ENCODE results near the gene APCDD1L. TPM values are rescaled to one million over a fixed set of nuclear protein-coding genes. Genes with fewer than 3 reads are reported as not detected.

Gene APCDD1L
- total and polyA plus RNA-seq, 2 of the 8 experiments (the other 6 are each of a cell fraction or from before 2014, with no cell fraction given) = 0.83 to 3.1 TPM

- H3K4me3 ChIP-seq (ENCODE audit: extremely low read depth in 1 of 4, insufficient read depth in 2 of 4, low read depth in 3 of 4, low read length in 4 of 4) = no peak overlapping the region
- no peak overlapping the region for H2BK120ac ChIP-seq (replicated peaks; ENCODE audit: low read depth, low read length)
- H2BK12ac ChIP-seq (ENCODE audit: low read depth, low read length) = no peak overlapping the region; the same call in 1 of the 2 replicates
- H3K79me2 ChIP-seq (ENCODE audit: control insufficient read depth in 1 of 2, insufficient read depth in 2 of 2, low read length in 2 of 2) = no peaks in the 10 kb centered on the region
- H4K5ac ChIP-seq (ENCODE audit: insufficient read length, low read depth, low read length) = no peak overlapping the region
- DNase-seq (ENCODE audit: low read depth in 1 of 2, low spot score in 2 of 2) (peak in 1 of 2 experiments; percentile 22), FAIRE-seq (no peak)
- H3K27me3 ChIP-seq (replicated peaks in 1 of 4; ENCODE audit: control insufficient read depth in 3 of 4, extremely low read depth in 1 of 4, insufficient read depth in 3 of 4, low read length in 3 of 4) = no peaks in the 10 kb centered on the region
- no peak overlapping the region for H2BK20ac ChIP-seq (ENCODE audit: low read length)
- H3K14ac ChIP-seq (ENCODE audit: insufficient read length) = no peak overlapping the region
- H3K9me3 ChIP-seq (ENCODE audit: insufficient read depth in 2 of 2, low read depth in 1 of 2, low read length in 1 of 2) = no peaks in the 10 kb centered on the region
- H2AFZ ChIP-seq (ENCODE audit: low read length) = no peak overlapping the region
- no peaks in the 10 kb centered on the region for H4K20me1 ChIP-seq (replicated peaks in 1 of 2; ENCODE audit: control insufficient read depth in 1 of 2, insufficient read depth in 2 of 2, low read length in 2 of 2)
- H3K56ac ChIP-seq (replicated peaks; ENCODE audit: insufficient read length, low read depth, low read length) = no peak overlapping the region
- H3K18ac ChIP-seq (ENCODE audit: extremely low read depth, low read length) = no peak overlapping the region
- no peak overlapping the region; the same call in 1 of the 2 replicates for H4K8ac ChIP-seq (ENCODE audit: extremely low read depth, insufficient read depth, low read length)
- H2BK15ac ChIP-seq (ENCODE audit: low read length) = no peak overlapping the region
- no peak overlapping the region for H2AK5ac ChIP-seq (ENCODE audit: low read depth, low read length)
- no peak overlapping the region for H3K4me2 ChIP-seq (ENCODE audit: insufficient read depth in 1 of 2, low read depth in 2 of 2, low read length in 2 of 2)
- 89% methylated on average over 13 of the region's 13 CpGs; no CpG with 5 or more reads in 1 of the 2 experiments for WGBS, 2 experiments (ENCODE audit: extremely low coverage in 1 of 2, insufficient coverage in 1 of 2, insufficient read length in 1 of 2, insufficient replicate concordance in 2 of 2, low coverage in 1 of 2, low lambda C conversion rate in 2 of 2, missing lambda C conversion rate in 1 of 2)
- no peaks in the 10 kb centered on the region; a peak in 1 of 7 replicates for H3K4me1 ChIP-seq (replicated peaks in 1 of 4; ENCODE audit: control insufficient read depth in 3 of 4, insufficient read depth in 4 of 4, low read length in 3 of 4)
- no peaks in the 10 kb centered on the region for H3K23me2 ChIP-seq (ENCODE audit: low read depth, low read length)
- H3K4ac ChIP-seq (replicated peaks; ENCODE audit: insufficient read length, low read depth, low read length) = no peak overlapping the region
- H3K23ac ChIP-seq (ENCODE audit: insufficient read length) = no peak overlapping the region
- no peak overlapping the region for H3K9ac ChIP-seq (replicated peaks in 1 of 4; ENCODE audit: extremely low read depth in 1 of 4, low read depth in 3 of 4, low read length in 3 of 4)
- ChIA-PET CTCF (ENCODE audit: partially characterized antibody) (interaction anchor here (1.7 kb wide), 1 partner anchor 9 kb away, joined by 7 read pairs; no protein-coding TSS in a partner anchor), POLR2A (ENCODE audit: partially characterized antibody) (interaction anchor here (0.5 kb wide), 1 partner anchor 263 kb away, joined by 3 read pairs; no protein-coding TSS in a partner anchor)
- no peak overlapping the region for H3K27ac ChIP-seq (ENCODE audit: low read depth, low read length)
- H4K91ac ChIP-seq (replicated peaks; ENCODE audit: insufficient read length, low read length) = no peak overlapping the region
- no peaks in the 10 kb centered on the region for H3K79me1 ChIP-seq (ENCODE audit: low read depth, low read length)
- H3K36me3 ChIP-seq (ENCODE audit: control insufficient read depth in 2 of 4, insufficient read depth in 4 of 4, low read length in 3 of 4) = no peaks in the 10 kb centered on the region
- H2BK5ac ChIP-seq (ENCODE audit: low read depth, low read length) = no peak overlapping the region
- TF ChIP-seq ATF3 (IDR thresholded peaks at IDR 0.05; ENCODE audit: insufficient read depth, low read depth, low read length) = no peak
- no peak for TF ChIP-seq MAX (IDR thresholded peaks at IDR 0.05)
- no peak for TF ChIP-seq ZNF274 (IDR thresholded peaks at IDR 0.05; ENCODE audit: borderline replicate concordance, extremely low read depth, low read length)
- TF ChIP-seq USF2 (IDR thresholded peaks at IDR 0.05; ENCODE audit: low read length) = no peak
- TF ChIP-seq HDAC2 (IDR thresholded peaks at IDR 0.05; ENCODE audit: borderline replicate concordance in 1 of 2, low read depth in 2 of 2, low read length in 2 of 2) = no peak
- no peak for TF ChIP-seq NRF1 (IDR thresholded peaks at IDR 0.05; ENCODE audit: low read depth, low read length)
- TF ChIP-seq POLR2A (IDR thresholded peaks at IDR 0.05; ENCODE audit: control extremely low read depth in 1 of 2, low read depth in 2 of 2, low read length in 2 of 2) = no peak
- TF ChIP-seq ASH2L (IDR thresholded peaks at IDR 0.05; ENCODE audit: low read length) = no peak
- TF ChIP-seq CHD1 (IDR thresholded peaks at IDR 0.05; ENCODE audit: low read depth, low read length) = no peak
Observed at GRCh38 chr20:58549231-58550209, 34.3 kb upstream of the APCDD1L start.
